Hepatocyte (in vitro differentiated cells): ENCODE measurements around the gene SLC26A1. TPM values are rescaled to one million over a fixed set of nuclear protein-coding genes. Genes with fewer than 3 reads are reported as not detected.
A peak's percentile ranks its signal among the peaks of the same experiment; 100 is the strongest.

Experiments used
- DNase-seq: peaks from one replicate; pipeline ENCODE4 v3.0.0-alpha.2; 2016; ENCODE audit warnings: low spot score
- H2AFZ ChIP-seq: fragments of 200-600 bp; sonication (generic); 2 replicates; pipeline ENCODE4 v1.6.0; 2016; ENCODE audit warnings: antibody characterized with exemption, mild to moderate bottlenecking
- H3K27ac ChIP-seq: fragments of 200-600 bp; sonication (generic); 2 replicates; pipeline ENCODE4 v1.5.1; 2016; ENCODE audit warnings: mild to moderate bottlenecking
- H3K27me3 ChIP-seq: fragments of 200-600 bp; sonication (generic); 2 replicates; pipeline ENCODE4 v1.6.1; 2016
- H3K36me3 ChIP-seq: fragments of 200-600 bp; sonication (generic); replicated peaks from 2 replicates; pipeline ENCODE4 v1.5.1; 2016; ENCODE audit warnings: low read depth; ENCODE audit not compliant: insufficient read depth
- H3K4me1 ChIP-seq: fragments of 200-600 bp; sonication (generic); 2 replicates; pipeline ENCODE4 v1.5.1; 2016; ENCODE audit warnings: mild to moderate bottlenecking, moderate library complexity; ENCODE audit not compliant: insufficient read depth
- H3K4me2 ChIP-seq: fragments of 200-600 bp; sonication (generic); 2 replicates; pipeline ENCODE4 v1.6.0; 2016
- H3K4me3 ChIP-seq: fragments of 200-600 bp; sonication (generic); 2 replicates; pipeline ENCODE4 v1.5.1; 2016; ENCODE audit warnings: mild to moderate bottlenecking
- H3K79me2 ChIP-seq: fragments of 200-600 bp; sonication (generic); 2 replicates; pipeline ENCODE4 v1.6.0; 2017; ENCODE audit warnings: mild to moderate bottlenecking
- H3K9me2 ChIP-seq: fragments of 200-600 bp; sonication (generic); replicated peaks from 2 replicates; pipeline ENCODE4 v1.6.0; 2017; ENCODE audit warnings: mild to moderate bottlenecking; ENCODE audit not compliant: insufficient read depth
- H3K9me3 ChIP-seq: fragments of 200-600 bp; sonication (generic); 2 replicates; pipeline ENCODE4 v1.5.1; 2016; ENCODE audit warnings: low read depth, mild to moderate bottlenecking
- H4K20me1 ChIP-seq: fragments of 200-600 bp; sonication (generic); 2 replicates; pipeline ENCODE4 v1.6.0; 2016; ENCODE audit warnings: mild to moderate bottlenecking; ENCODE audit not compliant: insufficient read depth, poor library complexity, severe bottlenecking
- EZH2 ChIP-seq: fragments of 200-600 bp; sonication (generic); IDR thresholded peaks from 2 replicates; pipeline ENCODE4 v1.6.1; 2016; ENCODE audit warnings: antibody characterized with exemption, mild to moderate bottlenecking, borderline replicate concordance
- EZH2phosphoT487 ChIP-seq: fragments of 200-600 bp; sonication (generic); IDR thresholded peaks from one replicate; pipeline ENCODE4 v1.6.1; 2018; ENCODE audit warnings: antibody characterized with exemption, mild to moderate bottlenecking, low read depth, moderate library complexity; ENCODE audit not compliant: unreplicated experiment, severe bottlenecking
- WGBS: methylation state at CpG from one replicate; pipeline ENCODE4 v1.1.6; 2016; ENCODE audit warnings: low lambda C conversion rate; ENCODE audit errors: missing lambda C conversion rate; 5-methylcytosine and 5-hydroxymethylcytosine counted together
- polyA plus RNA-seq: library from polyadenylated mRNA; unstranded; fragments of >200 nt; fragmentation: Nextera tagmentation; extraction: Ambion mirVana; gene quantifications from 2 replicates; pipeline ENCODE4 v1.2.1, GENCODE V29; 2016
- total RNA-seq: library from RNA; depleted of rRNA; stranded (reverse); fragments of >200 nt; gene quantifications from 2 replicates; pipeline ENCODE4 v1.2.3, GENCODE V29; 2014
- TF ChIP-seq, protein P1 (sequence below): fragments of 200-600 bp; sonication (generic); IDR thresholded peaks from 2 replicates; pipeline ENCODE4 v1.5.1; 2016; ENCODE audit warnings: antibody characterized with exemption, mild to moderate bottlenecking; ENCODE audit not compliant: poor library complexity

Gene SLC26A1
- total and polyA plus RNA-seq, 2 experiments from 2014 or later = 9.0 to 12.6 TPM

DNA sequence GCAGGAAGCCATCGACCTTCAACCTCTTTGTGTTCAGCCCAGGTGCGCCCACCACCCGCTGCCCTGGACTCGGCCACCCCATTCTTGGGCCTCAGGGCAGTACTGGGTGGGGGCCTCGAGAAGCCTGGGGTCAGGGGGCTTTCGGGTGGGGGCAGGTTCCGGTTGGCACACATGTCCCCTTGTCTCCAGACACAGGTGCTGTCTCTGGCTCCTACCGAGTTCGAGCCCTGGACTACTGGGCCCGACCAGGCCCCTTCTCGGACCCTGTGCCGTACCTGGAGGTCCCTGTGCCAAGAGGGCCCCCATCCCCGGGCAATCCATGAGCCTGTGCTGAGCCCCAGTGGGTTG, 10.8 kb upstream of the SLC26A1 start:
- Histone ChIP-seq H3K4me2 (no peak overlapping the region), H3K27ac (no peak overlapping the region), H2AFZ (no peak overlapping the region), H3K36me3 (no peaks in the 10 kb centered on the region), H3K27me3 (peaks cover 65% of the 10 kb centered on the region), H3K9me2 (no peaks in the 10 kb centered on the region), H4K20me1 (no peaks in the 10 kb centered on the region), H3K79me2 (no peaks in the 10 kb centered on the region), H3K4me1 (peaks cover 11% of the 10 kb centered on the region), H3K4me3 (no peak overlapping the region), H3K9me3 (no peaks in the 10 kb centered on the region)
- 97% methylated on average over 12 of the region's 13 CpGs for WGBS
- TF ChIP-seq, protein P1, sequence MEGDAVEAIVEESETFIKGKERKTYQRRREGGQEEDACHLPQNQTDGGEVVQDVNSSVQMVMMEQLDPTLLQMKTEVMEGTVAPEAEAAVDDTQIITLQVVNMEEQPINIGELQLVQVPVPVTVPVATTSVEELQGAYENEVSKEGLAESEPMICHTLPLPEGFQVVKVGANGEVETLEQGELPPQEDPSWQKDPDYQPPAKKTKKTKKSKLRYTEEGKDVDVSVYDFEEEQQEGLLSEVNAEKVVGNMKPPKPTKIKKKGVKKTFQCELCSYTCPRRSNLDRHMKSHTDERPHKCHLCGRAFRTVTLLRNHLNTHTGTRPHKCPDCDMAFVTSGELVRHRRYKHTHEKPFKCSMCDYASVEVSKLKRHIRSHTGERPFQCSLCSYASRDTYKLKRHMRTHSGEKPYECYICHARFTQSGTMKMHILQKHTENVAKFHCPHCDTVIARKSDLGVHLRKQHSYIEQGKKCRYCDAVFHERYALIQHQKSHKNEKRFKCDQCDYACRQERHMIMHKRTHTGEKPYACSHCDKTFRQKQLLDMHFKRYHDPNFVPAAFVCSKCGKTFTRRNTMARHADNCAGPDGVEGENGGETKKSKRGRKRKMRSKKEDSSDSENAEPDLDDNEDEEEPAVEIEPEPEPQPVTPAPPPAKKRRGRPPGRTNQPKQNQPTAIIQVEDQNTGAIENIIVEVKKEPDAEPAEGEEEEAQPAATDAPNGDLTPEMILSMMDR = no peak
- TF ChIP-seq EZH2 (no peak), EZH2phosphoT487 (no peak)
- no peak for DNase-seq

DNA sequence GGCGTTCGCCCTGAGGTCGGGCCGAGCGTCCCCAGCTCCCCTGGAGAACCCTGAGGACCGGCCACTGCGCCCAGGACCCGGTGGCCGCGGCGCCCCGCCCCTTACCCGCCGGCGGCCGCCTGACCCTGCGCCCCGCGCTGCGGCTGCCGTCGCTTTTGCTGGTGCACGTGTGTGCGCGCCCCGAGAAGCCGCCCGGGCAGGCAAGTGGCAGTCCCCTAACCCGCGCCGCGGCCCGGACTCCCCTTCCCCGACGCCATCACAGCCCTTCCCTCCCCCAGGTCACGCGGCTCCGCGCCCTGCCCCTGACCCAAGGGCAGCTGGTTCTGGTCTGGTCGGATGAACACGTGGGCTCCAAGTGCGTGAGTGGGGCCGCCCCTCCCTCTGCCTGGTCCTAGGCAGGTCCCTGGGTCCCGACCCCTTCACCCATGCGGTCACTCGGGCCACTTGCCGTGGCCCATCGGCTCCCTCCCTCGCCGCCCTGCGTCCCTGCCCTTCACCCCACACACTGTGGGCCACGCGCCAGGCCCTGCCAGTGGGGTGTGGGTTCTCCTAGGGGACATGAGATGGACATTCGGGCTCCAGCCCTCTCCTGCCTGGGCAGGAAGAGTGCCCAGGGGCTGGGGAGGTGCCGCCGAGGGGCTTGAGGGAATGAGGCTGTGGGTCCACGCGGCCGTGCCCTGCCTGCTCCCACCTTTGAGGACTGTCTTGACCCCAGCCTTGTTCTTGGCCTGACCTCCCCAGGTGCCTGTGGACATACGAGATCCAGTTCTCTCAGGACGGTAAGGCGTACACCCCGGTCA, 10.3 kb upstream of the SLC26A1 start:
- DNase-seq = no peak
- Histone ChIP-seq H3K9me2 (no peaks in the 10 kb centered on the region), H2AFZ (no peak overlapping the region), H3K9me3 (no peaks in the 10 kb centered on the region), H3K27ac (no peak overlapping the region), H3K4me3 (no peak overlapping the region), H3K4me2 (peak overlapping the region; percentile 73), H4K20me1 (no peaks in the 10 kb centered on the region), H3K36me3 (no peaks in the 10 kb centered on the region), H3K4me1 (peaks cover 11% of the 10 kb centered on the region), H3K27me3 (peaks cover 60% of the 10 kb centered on the region), H3K79me2 (no peaks in the 10 kb centered on the region)
- TF ChIP-seq, protein P1 = no peak
- TF ChIP-seq EZH2 = no peak
- TF ChIP-seq EZH2phosphoT487 = no peak
- 40% methylated on average over 38 of the region's 63 CpGs for WGBS

DNA sequence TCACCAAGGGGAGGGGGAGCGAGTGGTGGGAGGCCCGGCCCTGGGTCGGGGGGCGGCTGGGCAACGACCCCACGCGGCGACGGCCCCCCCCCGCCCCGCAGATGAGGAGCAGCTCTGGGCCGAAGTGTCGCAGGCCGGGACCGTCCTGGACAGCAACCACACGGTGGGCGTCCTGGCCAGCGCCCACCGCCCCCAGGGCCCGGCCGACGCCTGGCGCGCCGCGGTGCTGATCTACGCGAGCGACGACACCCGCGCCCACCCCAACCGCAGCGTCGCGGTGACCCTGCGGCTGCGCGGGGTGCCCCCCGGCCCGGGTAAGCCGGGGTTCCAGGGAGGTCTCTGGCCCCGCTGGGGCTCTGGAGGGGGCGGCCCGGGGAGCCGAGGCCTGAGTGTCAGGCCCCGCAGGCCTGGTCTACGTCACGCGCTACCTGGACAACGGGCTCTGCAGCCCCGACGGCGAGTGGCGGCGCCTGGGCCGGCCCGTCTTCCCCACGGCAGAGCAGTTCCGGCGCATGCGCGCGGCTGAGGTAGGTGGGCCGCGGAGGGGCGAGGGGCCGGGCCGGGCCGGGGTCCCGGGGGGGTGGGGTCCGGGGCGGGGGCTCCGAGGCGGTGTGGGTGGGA, 9.5 kb upstream of the SLC26A1 start:
- Histone ChIP-seq H3K27ac (no peak overlapping the region), H3K9me3 (no peaks in the 10 kb centered on the region), H2AFZ (no peak overlapping the region), H3K36me3 (no peaks in the 10 kb centered on the region), H3K4me3 (no peak overlapping the region), H3K4me1 (peaks cover 12% of the 10 kb centered on the region), H3K4me2 (peak overlapping the region; percentile 73), H3K79me2 (no peaks in the 10 kb centered on the region), H4K20me1 (no peaks in the 10 kb centered on the region), H3K27me3 (peaks cover 60% of the 10 kb centered on the region), H3K9me2 (no peaks in the 10 kb centered on the region)
- WGBS = 11% methylated on average over 22 of the region's 75 CpGs
- no peak for DNase-seq
- peak; percentile 62 for TF ChIP-seq EZH2
- TF ChIP-seq, protein P1 = no peak
